ENCODE results near the gene COLEC12.
A peak's percentile ranks its signal among the peaks of the same experiment; 100 is the strongest.

COLEC12 gene

DNA sequence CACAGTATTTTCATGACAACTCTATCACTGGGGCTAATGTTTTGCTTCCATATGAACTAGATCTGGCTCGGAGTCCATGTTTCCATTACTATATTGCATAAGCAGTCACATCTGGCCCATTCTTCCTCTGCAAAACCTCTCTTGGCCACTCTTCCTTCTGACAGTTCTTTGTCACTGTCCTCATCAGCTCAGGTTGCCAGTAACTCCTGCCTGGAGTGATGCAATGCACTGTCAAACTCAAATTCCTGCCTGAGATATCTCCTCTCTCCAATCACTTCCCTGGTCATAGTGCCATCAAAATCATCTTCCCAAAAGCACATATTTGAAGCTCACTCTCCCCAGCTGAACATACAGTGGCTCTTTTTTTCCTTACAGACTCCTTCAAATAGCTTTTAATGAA, 66.1 kb downstream of the COLEC12 start:
- no peak for DNase-seq

DNA sequence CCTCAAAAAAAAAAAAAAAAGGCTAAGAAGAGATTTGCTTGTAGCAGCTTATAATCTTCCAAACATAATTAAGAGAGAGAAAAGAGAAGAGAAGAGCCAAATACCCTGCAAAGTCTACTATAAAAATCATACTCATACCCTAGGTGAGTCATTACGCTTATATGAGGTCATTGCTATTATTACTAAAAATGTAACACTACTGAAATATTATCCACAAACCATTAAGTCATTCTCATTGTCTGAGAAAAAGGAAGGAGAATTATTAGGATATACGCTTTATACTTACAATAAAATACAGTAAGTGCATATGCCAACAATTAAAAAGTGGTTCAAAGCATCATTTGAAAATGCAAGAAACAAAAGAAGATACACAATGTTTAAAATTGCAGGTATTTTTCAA, 66.5 kb downstream of the COLEC12 start:
- DNase-seq = no peak

DNA sequence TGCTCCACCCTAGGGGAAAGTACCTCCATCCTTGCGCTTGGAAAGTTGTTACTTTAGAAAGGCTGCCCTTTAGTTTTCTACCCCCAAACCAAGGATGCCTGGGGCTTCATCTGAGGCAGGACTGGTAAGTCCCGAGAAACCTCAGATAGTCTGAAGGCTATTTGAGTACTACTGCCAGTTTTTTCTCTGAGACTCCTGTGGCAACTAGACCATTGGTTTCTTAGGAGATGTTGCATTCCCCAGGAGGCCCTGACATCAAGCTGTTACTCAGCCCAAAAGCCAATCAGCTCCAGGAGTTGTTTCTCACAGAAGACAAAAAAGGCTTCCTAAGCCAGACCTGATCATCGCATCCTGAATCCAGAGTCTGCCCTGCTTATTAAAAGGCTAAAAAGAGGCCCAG, 67.2 kb downstream of the COLEC12 start:
- no peak for DNase-seq

DNA sequence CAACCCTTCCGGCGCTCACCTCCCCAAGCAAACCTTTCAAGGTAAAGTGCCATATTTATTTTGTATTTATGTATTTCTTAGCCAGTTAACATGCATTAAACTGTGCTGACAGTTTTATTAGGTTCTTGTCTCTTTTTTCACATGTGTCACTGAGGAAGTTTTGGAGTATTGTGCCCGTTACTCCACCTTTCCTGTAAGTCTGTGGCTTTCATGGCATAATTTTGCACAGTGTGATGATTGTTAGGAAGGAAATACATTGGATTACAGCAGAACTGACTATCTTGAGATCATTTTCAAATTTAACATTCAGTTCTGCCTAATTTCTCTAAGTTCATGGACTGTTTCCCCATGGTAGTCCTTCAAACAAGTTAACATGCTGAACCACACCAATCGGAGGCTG, 67.7 kb downstream of the COLEC12 start:
- DNase-seq = no peak

DNA sequence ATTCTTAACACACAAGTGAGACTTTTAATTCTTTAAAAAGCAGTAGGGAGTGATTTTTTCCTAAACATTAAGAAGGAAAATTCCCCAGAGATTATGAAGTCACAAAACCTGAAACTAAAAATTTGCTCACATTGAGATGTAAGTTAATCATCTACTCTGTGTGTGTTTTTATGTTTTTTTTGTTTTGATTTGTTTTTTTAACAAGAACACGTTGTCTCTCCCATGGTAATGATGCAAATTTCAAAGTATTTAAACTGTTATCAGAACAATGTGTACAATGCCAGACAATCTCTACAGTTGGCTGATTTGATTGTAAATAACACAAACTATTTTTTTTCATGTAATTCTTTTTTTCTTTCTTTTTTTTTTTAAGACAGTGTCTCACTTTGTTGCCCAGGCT, 71.5 kb downstream of the COLEC12 start:
- DNase-seq = no peak

DNA sequence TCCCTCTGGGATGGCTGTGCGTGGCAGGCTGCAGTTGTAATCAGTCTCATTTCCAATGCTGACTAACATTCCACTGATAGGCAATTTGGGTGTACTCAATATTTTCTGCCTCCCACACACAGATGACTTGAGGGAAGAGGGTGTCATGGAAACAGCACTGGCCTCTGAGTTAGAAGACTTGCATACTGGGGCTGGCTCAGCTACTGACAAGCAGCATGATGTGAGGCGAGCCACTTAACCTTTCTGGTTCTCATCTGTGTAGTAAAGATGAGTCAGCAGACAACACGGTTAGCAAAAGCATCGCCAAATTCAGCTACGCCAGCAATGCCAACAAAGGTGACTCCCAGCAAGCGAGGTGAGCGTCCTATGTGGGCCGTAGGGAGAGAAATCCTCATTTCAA, 73.5 kb downstream of the COLEC12 start:
- peak; percentile 57 for DNase-seq

DNA sequence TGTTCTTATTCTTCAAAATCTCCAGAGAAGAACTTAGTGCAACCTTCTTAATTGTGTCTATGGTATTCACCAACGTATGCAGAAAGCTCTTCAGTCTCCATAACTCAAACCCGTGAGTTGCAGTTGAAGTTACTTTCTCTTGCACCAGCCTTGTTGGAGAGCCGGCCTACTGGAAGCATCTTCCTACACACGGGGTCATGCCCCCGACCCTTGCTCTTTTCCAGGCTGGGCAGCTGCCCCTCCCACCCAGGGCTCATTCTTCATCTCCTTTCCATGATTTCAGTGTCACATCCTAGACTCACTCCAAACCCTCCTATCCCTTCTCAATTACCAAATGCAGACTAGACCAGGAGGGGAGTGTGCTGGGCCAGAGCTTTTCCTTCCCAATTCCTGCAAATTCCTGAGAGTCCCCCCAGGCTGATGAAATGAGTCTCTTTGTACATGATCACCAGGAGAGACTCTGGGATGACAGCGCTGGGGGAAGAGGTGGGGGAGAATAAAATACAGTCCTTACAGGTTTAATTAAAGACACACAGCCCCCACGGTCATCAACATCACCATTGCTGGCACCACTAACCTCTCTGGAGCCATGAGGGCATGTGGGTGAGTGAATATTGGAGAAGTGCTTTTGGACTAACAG, 75.3 kb downstream of the COLEC12 start:
- no peak for DNase-seq

DNA sequence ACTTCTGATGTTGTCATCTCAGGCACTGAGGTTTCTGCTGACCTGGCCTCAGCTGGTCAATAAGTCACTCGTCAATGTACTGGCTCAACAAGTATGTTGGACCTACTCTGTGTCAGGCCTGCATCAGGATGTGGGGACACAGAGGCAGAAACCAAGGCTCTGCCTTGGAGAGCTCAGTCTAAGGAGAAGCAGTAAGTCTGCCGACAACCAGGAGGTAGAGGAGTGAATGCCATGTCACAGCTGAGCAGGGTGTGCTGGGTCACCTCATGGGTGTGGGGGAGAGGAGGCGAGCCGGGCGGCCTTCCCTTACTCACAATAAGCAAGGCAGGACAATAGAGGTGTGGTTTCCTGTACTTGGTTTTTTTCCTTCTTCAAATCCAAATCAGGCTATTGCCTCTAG, 75.8 kb downstream of the COLEC12 start:
- DNase-seq = no peak

DNA sequence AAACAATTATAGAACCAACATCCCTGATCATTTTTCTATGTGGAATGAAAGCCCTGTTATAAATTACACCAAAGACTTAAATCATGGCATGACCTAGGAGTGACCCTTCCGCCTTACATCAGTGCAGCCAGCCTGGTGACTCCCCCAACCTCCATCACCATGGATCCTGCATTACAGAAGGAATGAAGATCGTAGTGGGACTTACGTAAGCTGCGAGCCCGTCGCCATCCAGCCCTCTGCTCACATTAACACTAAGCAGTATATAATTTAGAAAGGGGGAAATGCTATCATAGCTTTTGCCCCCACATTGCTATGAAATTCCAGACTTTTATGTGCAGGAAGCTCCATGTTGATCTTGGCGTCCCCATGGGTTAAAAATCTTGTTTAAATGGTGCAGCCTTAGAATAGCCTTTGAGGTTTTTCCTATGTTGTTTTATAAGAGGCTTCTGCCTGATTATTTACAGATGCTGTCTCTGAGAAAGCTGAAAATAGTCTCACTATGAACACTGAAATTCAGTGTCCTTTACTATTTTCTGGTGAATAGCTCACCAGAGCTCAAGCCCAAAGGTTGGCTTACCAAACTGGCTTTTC, 76.3 kb downstream of the COLEC12 start:
- no peak for DNase-seq

DNA sequence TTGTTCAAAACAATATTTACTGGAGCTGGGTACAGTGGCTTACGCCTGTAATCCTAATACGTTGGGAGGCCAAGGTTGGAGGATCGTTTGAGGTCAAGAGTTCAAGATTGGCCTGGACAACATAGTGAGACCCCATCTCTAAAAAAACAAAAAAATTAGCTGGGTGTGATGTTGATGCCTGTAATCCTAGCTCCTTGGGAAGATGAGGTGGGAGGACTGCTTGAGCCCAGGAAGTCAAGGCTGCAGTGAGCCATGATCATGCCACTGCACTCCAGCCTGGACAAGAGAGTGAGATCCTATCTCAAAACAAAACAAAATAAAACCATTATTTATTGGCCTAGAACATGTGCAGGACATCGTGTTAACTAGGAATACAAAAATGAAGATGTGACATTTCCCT, 77.5 kb downstream of the COLEC12 start:
- no peak for DNase-seq

DNA sequence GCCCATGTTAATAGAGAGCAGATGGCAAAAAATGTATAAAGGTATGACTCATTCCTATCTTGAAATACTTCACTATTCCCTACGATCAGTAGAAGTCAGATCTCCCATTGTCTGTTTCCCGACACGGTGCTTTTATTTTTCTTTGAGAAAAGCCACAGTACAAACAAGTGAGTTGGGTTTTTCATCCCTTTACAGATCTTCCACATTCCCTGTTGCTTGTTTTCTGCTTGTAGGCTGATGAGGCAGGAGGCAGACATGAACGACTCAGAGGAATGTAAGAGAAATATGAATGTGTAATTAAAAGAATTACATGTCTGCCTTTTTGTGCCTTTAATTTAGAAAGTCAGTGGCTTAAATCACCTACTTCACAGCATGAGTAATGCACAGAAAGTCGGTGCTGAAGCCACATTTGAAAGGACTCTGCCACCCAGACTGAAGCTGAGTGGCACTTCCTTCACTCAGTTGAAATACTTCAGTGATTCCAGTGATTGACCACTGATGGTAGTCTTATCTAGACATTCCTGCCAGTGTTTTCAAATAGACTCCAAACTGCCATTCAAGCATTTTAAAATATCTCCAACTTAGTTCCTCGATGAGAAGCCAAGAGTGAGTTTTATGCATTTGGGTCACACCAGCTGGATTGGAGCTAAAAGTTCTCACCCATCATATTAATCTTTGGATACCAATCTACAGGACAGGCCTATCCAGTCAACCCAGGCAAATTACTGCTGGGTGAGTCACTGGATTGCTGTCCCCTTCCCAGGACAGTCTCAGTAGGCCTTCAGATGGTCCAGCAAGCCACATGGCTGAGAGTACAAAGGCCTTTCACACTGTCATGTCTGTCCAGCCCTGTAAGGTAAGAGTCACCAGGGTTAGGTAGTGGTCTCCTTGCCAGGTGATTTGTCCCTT, 79.0 kb downstream of the COLEC12 start:
- peak; percentile 90 for DNase-seq

DNA sequence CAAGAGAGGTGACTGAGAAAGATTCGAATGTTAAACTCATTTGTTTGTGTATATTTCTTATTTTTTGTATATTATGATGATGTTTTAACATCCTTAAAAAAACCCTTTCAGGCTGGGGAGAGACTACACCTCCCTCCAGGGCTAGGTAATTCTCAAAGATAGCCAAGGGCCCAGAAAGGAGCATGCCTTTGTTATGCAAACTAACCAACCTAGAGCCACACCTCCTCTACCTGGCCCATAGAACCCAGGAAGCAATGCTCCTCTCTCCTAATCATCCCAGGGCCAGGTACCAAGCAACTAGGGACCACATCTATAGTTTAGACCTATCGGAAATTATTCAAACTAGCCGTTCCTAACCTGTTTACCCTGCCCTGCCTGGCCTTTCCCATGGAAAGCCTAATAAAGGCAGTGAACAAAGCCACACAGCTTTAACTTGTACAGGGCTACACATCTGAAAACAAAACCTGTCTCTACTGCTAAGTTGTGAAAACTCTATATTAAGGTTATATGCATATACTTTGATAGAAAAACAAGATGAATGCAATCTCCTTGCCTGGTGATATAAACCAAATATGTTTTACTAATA, 79.7 kb downstream of the COLEC12 start:
- no peak for DNase-seq

DNA sequence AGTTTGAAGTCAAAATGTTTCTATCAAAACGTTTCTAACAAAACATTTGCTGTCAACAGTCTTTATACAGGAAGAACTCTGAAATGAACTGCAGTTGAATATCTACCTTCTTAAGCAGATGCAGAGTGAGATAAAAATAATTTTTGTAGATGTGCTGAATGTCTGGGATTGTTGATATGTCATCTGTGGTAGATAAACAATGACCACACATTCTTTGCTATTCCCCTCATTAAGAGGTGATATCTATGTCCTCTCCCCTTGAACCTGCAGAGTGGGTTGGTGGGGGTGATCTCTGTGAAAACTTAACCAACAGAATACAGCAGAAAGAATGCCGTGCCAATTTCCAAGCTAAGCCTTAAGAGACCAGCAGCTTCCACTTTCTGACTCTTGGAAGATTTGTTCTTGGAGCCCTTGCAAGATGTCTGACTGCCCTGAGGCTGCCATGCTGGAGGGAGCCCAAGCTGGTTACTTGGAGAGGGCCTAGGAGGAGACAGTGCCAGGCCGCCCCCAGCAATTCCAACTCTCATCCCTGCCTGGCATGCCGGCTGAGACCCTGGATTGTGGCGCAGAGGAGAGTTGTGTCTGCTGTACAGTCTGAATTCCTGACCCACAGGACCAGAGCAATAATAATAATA, 80.8 kb downstream of the COLEC12 start:
- no peak for DNase-seq

DNA sequence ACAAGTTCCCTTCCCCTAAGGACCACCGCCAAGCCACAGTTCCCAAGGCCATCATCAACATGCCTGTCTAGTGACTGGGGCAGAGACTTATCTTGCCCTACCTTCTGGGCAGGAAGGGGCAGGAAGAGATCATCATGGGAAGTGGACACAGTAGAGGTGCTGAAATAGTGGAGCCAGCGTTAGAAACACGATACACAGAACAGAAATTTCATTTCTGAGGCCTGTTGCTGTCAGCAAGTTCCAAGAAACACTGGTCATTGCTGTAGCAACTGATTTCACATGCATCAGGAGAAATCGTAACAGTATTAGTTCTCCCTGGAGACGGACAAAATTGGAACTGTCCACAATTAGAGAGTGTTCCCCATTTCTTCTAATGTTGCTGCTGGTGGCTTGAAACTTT, 83.0 kb downstream of the COLEC12 start:
- no peak for DNase-seq

DNA sequence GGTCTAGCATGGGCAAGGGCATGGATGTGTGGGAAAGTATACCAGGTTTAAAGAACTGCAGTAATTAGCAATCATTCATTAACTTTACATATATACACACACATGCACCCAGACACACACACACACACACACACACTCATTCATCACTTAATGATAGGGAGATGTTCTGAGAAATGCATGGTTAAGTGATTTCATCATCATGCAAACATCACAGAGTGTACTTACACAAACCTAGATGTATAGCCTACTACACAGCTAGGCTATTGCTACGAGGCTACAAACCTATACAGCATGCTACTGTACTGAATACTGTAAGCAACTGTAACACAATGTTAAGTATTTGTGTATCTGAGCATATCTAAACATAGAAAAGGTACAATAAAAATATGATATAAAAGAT, 83.6 kb downstream of the COLEC12 start:
- no peak for DNase-seq

DNA sequence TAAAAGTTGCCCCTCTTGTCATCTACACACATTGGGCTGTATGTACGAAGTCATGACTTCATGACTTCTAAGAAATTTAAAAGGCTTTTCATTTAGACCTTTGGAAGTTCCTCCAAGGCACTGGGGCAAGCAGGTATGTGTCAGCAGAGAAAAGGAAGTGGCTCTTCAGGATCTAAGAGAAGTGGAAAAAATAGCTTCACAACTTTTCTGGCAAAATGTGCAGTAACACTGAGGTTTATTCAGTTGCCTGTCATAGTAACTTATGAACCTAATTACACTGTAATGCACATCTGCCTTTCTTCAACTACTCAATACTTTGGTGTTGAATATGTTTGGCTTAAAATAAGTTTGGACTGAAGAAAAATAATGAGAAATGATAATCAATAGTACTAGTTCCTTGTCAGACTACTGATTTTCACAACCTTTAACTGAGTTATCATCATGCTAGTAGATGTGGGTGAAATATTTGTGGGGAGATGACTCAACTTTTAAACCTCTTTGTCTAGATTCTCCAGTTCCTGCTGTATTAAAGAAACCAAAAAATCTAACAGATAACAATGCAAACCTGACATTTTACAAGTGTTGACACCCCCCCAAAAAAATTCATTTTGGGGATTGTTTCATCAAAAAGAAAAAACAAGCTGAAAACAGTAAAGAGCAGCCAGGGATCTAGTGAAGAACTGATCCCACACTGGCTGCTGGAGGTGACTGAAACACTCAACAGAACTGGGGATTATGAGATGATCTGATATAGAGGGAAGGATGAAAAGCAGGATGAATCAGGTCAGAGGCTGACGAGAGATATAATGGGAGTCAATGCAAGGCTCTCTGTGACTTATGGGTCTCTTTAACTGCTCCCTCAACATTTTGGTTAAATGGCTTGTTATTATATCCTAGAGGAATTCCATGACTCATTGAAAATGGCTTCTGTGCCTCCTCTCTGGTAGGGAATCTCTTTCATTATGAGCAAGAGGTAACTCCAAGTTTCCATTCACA, 84.6 kb downstream of the COLEC12 start:
- DNase-seq = peak; percentile 86

DNA sequence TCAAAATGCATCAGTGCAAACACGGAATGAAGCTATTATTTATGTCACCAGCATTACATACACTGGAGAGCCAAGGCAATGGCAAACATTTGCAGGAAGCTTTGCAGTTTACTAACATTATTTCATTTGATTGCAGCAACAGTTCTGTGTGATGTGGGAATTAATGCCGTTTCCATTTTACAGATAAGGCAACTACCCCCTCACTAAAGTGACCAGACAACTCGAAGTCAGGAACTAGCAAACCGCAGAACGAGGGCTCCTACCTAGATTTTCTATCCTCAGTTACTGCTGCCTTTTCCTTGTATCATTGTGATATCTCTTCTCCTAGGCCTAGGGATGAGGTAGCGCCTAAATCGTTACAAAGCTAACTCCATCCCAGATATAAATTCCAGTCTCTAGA, 85.5 kb downstream of the COLEC12 start:
- DNase-seq = no peak

DNA sequence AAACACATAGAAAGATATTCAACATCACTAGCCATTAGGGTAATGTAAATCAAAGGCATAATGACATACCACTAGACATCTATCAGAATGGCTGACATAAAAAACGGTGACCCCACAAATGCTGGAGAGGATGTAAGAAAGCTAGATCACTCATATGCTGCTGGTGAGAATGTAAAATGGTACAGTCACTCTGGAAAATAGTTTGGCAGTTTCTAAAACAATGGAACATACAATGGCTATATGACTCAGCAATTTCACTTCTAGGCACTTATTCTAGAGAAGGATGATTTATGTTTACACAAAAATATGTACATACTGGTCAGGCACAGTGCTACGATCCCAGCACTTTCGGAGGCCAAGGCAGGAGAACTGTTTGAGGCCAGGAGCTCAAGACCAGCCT, 87.3 kb downstream of the COLEC12 start:
- DNase-seq = no peak

DNA sequence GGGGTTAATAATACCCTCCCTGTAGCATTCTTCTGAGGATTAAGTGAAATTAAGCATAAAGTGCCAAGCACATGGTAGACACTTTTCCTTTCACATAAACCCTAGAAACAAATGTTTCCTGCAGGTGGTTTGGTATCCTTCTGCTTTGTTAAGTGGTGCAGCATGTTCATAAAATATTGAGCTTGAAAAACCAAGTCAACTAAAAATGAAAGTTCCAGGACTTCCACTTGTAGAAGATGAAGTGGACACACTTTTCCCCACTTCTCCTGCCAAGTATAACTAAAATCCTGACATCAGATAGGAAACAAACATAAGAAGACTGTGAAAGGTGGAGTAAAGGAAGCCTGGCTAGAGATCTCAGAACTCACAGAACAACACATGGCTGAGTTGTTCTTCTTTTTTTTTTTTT, 90.5 kb downstream of the COLEC12 start:
- no peak for DNase-seq

DNA sequence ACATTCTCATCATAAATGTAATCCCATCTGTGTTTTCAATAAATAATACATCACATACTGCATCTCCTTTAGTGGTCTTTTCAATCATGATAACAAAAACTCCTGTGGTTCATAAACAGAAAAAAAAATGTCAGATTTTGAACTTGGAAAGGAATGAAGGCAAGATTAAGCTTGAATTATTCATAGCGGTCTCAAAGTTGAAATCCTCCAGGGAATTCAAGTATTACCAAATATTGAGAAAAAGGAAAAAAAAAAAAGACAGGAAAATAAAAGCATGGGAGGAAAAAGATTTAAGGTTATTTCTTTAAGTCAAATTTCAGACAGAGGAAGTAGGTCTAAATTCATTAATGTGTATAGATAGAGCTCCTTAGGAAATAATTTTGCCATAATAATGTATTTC, 92.1 kb downstream of the COLEC12 start:
- no peak for DNase-seq

DNA sequence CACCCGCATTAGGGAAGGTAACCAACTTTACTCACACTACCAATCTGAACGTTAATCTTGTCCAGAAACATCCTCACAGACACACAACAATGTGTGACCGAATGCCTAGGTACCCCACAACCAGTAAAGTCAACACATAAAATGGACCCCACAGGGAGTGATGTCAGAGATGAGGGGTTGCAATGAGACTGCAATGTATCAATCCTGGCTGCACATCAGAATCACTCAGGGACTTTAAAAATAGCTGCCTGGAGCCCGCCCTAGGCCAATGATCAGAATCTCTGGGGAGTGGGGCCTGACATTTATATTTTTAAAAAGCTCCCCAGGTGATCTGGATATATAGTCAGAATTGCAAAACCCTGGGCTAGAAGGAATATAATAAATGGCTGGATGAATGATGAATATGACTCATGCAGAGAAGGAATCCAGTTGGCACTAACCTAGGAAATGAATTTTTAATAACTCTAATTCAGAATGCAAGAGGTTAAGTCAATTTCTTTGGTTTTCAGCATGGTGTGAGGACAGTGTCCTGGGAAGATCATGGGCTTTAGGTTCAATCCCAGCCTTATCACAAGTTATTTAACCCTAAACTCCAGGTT, 92.8 kb downstream of the COLEC12 start:
- DNase-seq = no peak

DNA sequence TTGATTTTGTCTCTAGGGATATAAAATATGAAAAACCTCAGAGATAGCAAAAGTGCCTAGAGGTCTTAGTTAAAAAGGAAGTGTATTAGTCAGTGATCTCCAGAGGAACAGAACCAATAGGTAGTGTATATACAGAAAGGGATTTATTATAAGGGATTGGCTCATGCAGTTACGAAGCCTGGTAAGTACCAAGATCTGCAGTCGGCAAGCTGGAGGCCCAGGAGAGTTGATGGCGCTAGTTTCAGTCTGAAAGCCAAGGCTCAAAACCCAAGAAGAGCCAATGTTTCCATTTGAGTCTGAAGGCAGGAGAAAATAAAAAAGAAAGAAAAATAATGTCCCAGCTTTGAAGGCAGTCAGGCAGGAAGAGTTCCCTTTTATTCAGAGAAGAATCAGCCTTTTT, 93.3 kb downstream of the COLEC12 start:
- no peak for DNase-seq
